Nasal cavity respiratory epithelium epithelial cell of viscerocranial mucosa (primary cell): Measurements from ENCODE around the gene KRTAP10-5. TPM values are rescaled to one million over a fixed set of nuclear protein-coding genes. Genes with fewer than 3 reads are reported as not detected.

Experiments
- total RNA-seq: library from RNA; depleted of rRNA; stranded (reverse); fragments of >200 nt; gene quantifications from 2 replicates; pipeline ENCODE4 v1.2.3, GENCODE V29; 2014

Gene KRTAP10-5, protein sequence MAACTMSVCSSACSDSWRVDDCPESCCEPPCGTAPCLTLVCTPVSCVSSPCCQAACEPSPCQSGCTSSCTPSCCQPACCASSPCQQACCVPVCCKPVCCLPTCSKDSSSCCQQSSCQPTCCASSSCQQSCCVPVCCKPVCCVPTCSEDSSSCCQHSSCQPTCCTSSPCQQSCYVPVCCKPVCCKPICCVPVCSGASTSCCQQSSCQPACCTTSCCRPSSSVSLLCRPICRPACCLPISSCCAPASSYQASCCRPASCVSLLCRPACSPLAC
- total RNA-seq: not detected in 2 replicates

DNA sequence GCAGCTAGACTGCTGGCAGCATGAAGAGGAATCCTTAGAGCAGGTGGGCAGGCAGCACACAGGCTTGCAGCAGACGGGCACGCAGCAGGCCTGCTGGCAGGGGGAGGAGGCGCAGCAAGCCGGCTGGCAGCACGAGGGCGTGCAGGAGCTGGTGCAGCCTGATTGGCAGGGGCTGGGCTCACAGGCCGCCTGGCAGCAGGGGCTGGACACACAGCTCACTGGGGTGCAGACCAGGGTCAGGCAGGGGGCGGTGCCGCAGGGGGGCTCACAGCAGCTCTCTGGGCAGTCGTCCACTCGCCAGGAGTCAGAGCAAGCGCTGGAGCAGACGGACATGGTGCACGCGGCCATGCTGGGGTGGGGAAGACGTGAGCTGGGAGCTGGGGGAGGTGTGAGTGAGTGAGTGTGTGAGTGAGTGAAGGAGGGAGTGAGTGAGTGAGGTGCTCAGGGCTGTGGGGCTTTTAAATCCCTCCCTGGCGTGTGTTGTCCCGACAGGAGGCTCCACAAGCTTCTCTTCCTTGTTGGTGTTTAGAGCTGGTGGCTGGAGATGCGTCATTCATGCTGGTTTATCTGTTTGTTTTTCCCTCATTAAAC, at the start of gene KRTAP10-5:
Gene KRTAP10-5 (minus strand): TSS at position 374 of the 591 bp plus-strand sequence. CDS start 26 bp downstream, at position 348.

DNA sequence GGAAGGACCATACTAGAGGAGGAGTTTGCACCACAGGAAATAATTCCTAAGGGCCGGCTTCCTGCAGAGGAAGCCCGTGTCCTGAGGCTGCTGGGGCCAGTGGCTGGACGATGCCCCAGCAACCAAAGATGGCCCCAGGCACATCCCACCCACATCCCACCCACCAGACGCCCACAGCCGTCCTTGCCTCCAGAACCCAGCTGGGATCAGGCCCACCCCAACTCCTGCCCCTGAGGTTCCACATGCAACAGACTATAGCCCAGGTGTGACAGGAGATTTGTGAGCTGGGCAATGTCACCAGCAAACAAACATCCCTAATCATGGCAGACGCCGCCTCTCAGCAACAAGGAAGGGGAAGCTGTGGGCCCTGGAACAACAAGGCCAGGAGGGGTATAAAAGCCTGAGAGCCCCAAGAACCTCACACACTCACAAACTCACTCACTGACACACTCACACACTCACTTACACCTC, 46.3 kb upstream of the KRTAP10-5 start, which contains the start of gene KRTAP10-9:
Gene KRTAP10-9 (plus strand): TSS at position 421 of the 471 bp plus-strand sequence. CDS start 79 bp downstream, outside the sequence.

DNA sequence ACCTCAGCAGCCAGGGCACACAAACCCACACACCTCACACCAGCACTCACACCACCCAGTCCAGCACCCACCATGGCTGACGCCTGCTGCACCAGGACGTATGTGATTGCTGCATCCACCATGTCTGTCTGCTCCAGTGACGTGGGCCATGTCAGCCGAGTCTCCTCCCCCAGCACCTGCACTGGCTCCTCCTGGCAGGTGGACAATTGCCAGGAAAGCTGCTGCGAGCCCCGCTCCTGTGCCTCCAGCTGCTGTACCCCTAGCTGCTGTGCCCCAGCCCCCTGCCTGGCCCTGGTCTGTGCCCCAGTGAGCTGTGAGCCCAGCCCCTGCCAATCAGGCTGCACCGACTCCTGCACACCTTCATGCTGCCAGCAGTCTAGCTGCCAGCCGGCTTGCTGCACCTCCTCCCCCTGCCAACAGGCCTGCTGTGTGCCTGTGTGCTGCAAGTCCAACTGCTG, 31.7 kb upstream of the KRTAP10-5 start, which contains the start of gene KRTAP10-8:
Gene KRTAP10-8 (plus strand): TSS at position 51 of the 458 bp plus-strand sequence. CDS start 22 bp downstream, at position 73.

DNA sequence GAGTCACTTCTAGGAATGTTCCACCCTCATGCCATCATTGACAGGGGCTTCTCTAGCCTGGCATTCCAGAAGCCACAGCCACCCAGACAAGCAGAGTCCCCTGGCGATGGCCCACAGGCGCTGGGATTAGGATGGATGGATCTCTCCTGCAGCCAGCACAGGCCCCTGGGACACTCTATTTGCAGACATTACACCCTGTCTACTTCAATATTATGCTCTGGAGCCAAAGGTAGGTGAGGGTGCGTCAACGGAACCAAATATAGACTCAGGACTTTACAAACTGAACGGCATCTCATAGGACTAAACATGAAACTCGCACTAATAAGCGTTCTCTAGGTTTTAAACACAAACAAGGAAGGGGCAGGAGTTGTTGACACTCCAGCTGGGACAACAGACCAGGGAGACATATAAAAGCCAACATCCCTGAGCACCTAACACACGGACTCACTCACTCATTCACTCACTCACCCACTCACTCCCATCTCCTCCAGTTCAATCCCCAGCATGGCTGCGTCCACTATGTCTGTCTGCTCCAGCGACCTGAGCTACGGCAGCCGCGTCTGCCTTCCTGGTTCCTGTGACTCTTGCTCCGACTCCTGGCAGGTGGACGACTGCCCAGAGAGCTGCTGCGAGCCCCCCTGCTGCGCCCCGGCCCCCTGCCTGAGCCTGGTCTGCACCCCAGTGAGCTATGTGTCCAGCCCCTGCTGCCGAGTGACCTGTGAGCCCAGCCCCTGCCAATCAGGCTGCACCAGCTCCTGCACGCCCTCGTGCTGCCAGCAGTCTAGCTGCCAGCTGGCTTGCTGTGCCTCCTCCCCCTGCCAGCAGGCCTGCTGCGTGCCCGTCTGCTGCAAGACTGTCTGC, 19.9 kb upstream of the KRTAP10-5 start, which contains the start of gene KRTAP10-7:
Gene KRTAP10-7 (plus strand): TSS at position 480 of the 861 bp plus-strand sequence. CDS start 25 bp downstream, at position 505.

DNA sequence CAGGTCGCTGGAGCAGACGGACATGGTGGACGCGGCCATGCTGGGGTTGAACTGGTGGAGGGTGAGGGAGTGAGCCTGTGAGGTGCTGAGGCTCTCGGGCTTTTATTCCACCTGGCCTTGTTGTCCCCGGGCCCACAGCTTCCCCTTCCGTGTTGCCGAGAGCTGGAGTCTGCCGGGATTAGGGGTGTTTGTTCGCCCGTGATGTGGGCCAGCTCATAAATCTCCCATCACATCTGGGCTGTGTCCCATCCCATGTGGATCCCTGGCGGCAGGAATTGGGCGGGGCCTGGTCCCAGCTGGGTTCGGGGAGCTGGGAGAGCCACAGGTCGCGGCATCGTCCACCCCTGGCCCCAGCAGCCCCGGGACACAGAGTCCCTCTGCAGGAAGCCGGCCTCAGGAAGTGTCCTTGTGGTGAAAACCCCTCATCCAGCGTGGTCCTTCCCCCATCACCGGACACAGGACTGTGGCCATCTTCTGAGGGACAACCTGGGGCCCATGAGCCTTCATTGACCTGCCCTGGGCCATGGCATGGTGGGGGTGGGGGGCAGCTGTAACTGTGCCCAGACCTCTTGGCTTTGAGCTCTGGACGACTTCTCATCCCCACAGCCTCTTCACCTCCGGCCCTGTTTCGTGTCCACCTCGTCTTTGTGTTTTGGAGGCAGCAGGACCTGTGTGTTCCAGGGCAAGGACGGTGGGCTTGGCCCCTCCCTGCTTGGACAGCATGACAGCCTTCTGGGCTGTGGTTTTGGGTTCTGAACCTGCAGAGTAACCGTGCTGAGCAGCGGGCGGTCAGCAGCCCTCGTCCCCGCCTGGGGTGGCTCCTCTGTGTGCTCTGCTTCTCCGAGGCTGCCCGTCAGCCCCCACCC, 12.3 kb upstream of the KRTAP10-5 start, which contains the start of gene KRTAP10-6:
Gene KRTAP10-6 (minus strand): TSS at position 60 of the 866 bp plus-strand sequence. CDS start 21 bp downstream, at position 39.

DNA sequence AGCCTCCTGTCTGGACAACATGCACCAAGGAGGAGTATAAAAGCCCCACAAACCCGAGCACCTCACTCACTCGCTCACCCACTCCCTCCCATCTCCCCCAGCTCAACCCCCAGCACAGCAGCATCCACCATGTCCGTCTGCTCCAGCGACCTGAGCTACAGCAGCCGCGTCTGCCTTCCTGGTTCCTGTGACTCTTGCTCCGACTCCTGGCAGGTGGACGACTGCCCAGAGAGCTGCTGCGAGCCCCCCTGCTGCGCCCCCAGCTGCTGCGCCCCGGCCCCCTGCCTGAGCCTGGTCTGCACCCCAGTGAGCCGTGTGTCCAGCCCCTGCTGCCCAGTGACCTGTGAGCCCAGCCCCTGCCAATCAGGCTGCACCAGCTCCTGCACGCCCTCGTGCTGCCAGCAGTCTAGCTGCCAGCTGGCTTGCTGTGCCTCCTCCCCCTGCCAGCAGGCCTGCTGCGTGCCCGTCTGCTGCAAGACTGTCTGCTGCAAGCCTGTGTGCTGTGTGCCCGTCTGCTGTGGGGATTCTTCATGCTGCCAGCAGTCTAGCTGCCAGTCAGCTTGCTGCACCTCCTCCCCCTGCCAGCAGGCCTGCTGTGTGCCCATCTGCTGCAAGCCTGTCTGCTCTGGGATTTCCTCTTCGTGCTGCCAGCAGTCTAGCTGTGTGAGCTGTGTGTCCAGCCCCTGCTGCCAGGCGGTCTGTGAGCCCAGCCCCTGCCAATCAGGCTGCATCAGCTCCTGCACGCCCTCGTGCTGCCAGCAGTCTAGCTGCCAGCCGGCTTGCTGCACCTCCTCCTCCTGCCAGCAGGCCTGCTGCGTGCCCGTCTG, 6.6 kb downstream of the KRTAP10-5 start, which contains the start of gene KRTAP10-4:
Gene KRTAP10-4 (plus strand): TSS at position 100 of the 827 bp plus-strand sequence. CDS start 30 bp downstream, at position 130.

DNA sequence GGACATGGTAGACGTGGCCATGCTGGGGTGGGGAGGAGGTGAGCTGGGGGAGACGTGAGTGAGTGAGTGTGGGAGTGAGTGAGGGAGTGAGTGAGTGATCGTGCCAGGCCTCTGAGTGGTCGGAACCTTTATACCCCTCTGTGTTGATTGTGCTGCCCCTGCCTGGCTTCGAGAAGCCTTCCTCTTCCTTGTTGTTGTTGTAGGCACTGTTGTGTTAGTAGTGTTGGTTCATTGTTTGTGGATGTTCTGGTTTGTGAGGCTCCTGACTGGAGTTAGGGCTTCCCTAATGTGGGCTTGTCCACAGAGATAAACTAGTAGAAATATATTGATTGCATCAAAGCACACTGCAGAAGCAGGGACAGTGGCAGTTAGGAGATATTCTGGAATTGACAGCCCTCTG, 21.7 kb downstream of the KRTAP10-5 start, which contains the start of gene KRTAP10-3:
Gene KRTAP10-3 (minus strand): TSS at position 101 of the 400 bp plus-strand sequence. CDS start 80 bp downstream, at position 21.

DNA sequence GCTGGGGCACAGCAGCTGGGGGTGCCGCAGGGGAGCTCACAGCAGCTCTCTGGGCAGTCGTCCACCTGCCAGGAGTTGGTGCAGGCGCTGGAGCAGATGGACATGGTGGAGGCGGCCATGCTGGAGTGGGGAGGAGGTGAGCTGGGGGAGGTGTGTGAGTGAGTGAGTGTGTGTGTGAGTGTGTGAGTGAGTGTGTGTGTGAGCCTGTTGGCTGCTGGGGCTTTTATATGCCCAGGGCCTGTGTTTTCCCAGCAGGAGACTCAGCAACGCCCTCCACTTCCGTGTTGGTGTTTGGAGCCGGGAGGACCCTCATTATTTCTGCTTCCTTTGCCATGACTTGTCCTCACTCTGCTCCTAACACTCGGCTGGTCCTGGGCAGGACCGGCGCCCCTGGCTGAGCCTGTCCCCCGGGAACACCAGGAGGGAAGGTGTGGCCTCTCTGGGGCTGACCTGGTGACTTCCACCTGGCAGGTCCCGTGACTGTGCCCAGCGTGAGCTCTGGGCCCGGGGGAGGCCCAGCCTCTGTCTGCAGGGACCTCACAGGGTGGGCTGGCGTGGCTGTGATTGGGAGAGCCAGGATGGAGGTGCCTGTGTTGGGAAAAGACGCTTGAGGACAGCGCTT, 29.0 kb downstream of the KRTAP10-5 start, which contains the start of gene KRTAP10-2:
Gene KRTAP10-2 (minus strand): TSS at position 166 of the 622 bp plus-strand sequence. CDS start 47 bp downstream, at position 119.

DNA sequence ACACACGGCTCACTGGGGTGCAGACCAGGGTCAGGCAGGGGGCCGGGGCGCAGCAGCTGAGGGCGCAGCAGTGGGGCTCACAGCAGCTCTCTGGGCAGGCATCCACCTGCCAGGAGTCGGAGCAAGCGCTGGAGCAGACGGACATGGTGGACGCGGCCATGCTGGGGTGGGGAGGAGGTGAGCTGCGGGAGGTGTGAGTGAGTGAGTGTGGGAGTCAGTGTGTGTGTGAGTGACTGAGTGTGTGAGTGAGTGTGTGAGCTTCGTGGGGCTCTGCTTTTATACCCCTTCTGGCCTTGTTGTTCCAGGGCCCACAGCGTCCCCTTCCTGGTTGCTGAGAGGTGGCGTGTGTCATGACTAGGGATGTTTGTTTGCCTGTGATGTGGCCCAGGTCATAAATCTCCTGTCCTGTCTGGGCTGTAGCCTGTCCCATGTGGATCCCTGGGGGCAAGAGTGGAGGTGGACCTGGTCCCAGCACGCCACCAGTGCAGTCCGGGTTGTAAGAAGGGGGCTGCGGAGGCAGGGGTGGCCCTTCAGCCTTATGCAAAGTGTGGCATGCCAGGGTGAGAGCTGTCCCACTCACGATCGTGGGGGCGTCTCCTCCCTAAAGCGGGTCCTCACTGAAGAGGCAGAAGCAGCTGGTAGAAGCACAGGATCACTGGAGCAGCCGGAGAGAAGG, 40.3 kb downstream of the KRTAP10-5 start, which contains the start of gene KRTAP10-1:
Gene KRTAP10-1 (minus strand): TSS at position 205 of the 676 bp plus-strand sequence. CDS start 45 bp downstream, at position 160.

Other genes with a start within 250 kb of the KRTAP10-5 start
- gene CFAP410, start 241.2 kb downstream of the KRTAP10-5 start, total RNA-seq: 4.1 and 4.8 TPM in 2 replicates
- gene TRPM2, start 227.0 kb downstream of the KRTAP10-5 start, total RNA-seq: 0.14 TPM in 1 of 2 replicates, not detected in the other
- 0.34 and 1.4 TPM in 2 replicates for gene LRRC3, start 125.1 kb downstream of the KRTAP10-5 start, total RNA-seq
- not detected in 2 replicates for gene KRTAP10-1, start 40.4 kb downstream of the KRTAP10-5 start, total RNA-seq
- gene KRTAP10-2, start 29.1 kb downstream of the KRTAP10-5 start, total RNA-seq: not detected in 2 replicates
- gene KRTAP10-3, start 21.8 kb downstream of the KRTAP10-5 start, total RNA-seq: not detected in 2 replicates
- gene KRTAP10-4, start 6.9 kb downstream of the KRTAP10-5 start, total RNA-seq: not detected in 2 replicates
- gene KRTAP10-6, start 11.9 kb upstream of the KRTAP10-5 start, total RNA-seq: not detected in 2 replicates
- not detected in 2 replicates for gene KRTAP10-7, start 20.0 kb upstream of the KRTAP10-5 start, total RNA-seq
- not detected in 2 replicates for gene KRTAP10-8, start 31.5 kb upstream of the KRTAP10-5 start, total RNA-seq
- not detected in 2 replicates for gene KRTAP10-9, start 46.5 kb upstream of the KRTAP10-5 start, total RNA-seq
- not detected in 2 replicates for gene KRTAP10-10, start 56.8 kb upstream of the KRTAP10-5 start, total RNA-seq
- gene KRTAP10-11, start 65.8 kb upstream of the KRTAP10-5 start, total RNA-seq: not detected in 2 replicates
- gene KRTAP12-4, start 74.1 kb upstream of the KRTAP10-5 start, total RNA-seq: not detected in 2 replicates
- not detected in 2 replicates for gene KRTAP12-3, start 77.3 kb upstream of the KRTAP10-5 start, total RNA-seq
- not detected in 2 replicates for gene KRTAP12-2, start 86.3 kb upstream of the KRTAP10-5 start, total RNA-seq
- gene KRTAP12-1, start 101.6 kb upstream of the KRTAP10-5 start, total RNA-seq: not detected in 2 replicates
- not detected in 2 replicates for gene KRTAP10-12, start 116.6 kb upstream of the KRTAP10-5 start, total RNA-seq
- not detected in 2 replicates for gene TSPEAR, start 131.0 kb upstream of the KRTAP10-5 start, total RNA-seq
- 80.3 and 124 TPM in 2 replicates for gene UBE2G2, start 221.2 kb upstream of the KRTAP10-5 start, total RNA-seq
- 81.4 and 116 TPM in 2 replicates for gene SUMO3, start 237.5 kb upstream of the KRTAP10-5 start, total RNA-seq